Measurements from ENCODE around the gene SDR39U1.

SDR39U1 gene

GRCh38 chr14:24414732-24415420, 27.7 kb downstream of the SDR39U1 start:
- in situ Hi-C loops (cut with MboI; ENCODE audit: low sequenced_read_pairs), result no loop called here

GRCh38 chr14:24414077-24414476, 28.5 kb downstream of the SDR39U1 start:
- in situ Hi-C loops (cut with MboI; ENCODE audit: low sequenced_read_pairs), result no loop called here

- in situ Hi-C loops (cut with MboI; ENCODE audit: low sequenced_read_pairs), result no loop called here
Observed at GRCh38 chr14:24411443-24412389, 30.9 kb downstream of the SDR39U1 start.

- in situ Hi-C loops (cut with MboI; ENCODE audit: low sequenced_read_pairs), result no loop called here
Observed at GRCh38 chr14:24409956-24410355, 32.6 kb downstream of the SDR39U1 start.

GRCh38 chr14:24409192-24409591, 33.4 kb downstream of the SDR39U1 start:
- in situ Hi-C loops (cut with MboI; ENCODE audit: low sequenced_read_pairs), result no loop called here

- in situ Hi-C loops (cut with MboI; ENCODE audit: low sequenced_read_pairs), result no loop called here
Observed at GRCh38 chr14:24408764-24409163, 33.8 kb downstream of the SDR39U1 start.

GRCh38 chr14:24407608-24408325, 34.8 kb downstream of the SDR39U1 start:
- in situ Hi-C loops (cut with MboI; ENCODE audit: low sequenced_read_pairs), result no loop called here

- in situ Hi-C loops (cut with MboI; ENCODE audit: low sequenced_read_pairs), result no loop called here
Observed at GRCh38 chr14:24406416-24406815, 36.2 kb downstream of the SDR39U1 start.

GRCh38 chr14:24404814-24405213, 37.8 kb downstream of the SDR39U1 start:
- in situ Hi-C loops (cut with MboI; ENCODE audit: low sequenced_read_pairs), result no loop called here

GRCh38 chr14:24403294-24403998, 39.1 kb downstream of the SDR39U1 start:
- in situ Hi-C loops (cut with MboI; ENCODE audit: low sequenced_read_pairs), result no loop called here

GRCh38 chr14:24401810-24402702, 40.5 kb downstream of the SDR39U1 start:
- in situ Hi-C loops (cut with MboI; ENCODE audit: low sequenced_read_pairs), result no loop called here

GRCh38 chr14:24399999-24400718, 42.4 kb downstream of the SDR39U1 start:
- in situ Hi-C loops (cut with MboI; ENCODE audit: low sequenced_read_pairs), result no loop called here

GRCh38 chr14:24399447-24399822, 43.1 kb downstream of the SDR39U1 start:
- in situ Hi-C loops (cut with MboI; ENCODE audit: low sequenced_read_pairs), result no loop called here

- in situ Hi-C loops (cut with MboI; ENCODE audit: low sequenced_read_pairs), result no loop called here
Observed at GRCh38 chr14:24398653-24399446, 43.7 kb downstream of the SDR39U1 start, which contains the start of gene NYNRIN. NYNRIN (plus strand) TSS chr14:24399003; CDS start chr14:24399247, 244 bp downstream.

GRCh38 chr14:24398293-24398652, 44.3 kb downstream of the SDR39U1 start:
- in situ Hi-C loops (cut with MboI; ENCODE audit: low sequenced_read_pairs), result no loop called here

- in situ Hi-C loops (cut with MboI; ENCODE audit: low sequenced_read_pairs), result no loop called here
Observed at GRCh38 chr14:24397639-24398292, 44.8 kb downstream of the SDR39U1 start.

GRCh38 chr14:24395609-24396582, 46.7 kb downstream of the SDR39U1 start:
- in situ Hi-C loops (cut with MboI; ENCODE audit: low sequenced_read_pairs), result no loop called here
